Chondrocyte (in vitro differentiated cells): ENCODE data around the gene SPIRE1. TPM values are rescaled to one million over a fixed set of nuclear protein-coding genes. Genes with fewer than 3 reads are reported as not detected.

Source experiments
- DNase-seq: peaks from one replicate; pipeline ENCODE4 v3.0.0; 2021; ENCODE audit warnings: mixed read lengths, low spot score
- H3K27ac Mint-ChIP-seq: one replicate; pipeline ENCODE4 v1.8.0; 2021; ENCODE audit warnings: mild to moderate bottlenecking, moderate library complexity, mixed read lengths; ENCODE audit not compliant: unreplicated experiment
- H3K27me3 Mint-ChIP-seq: 2 replicates; pipeline ENCODE4 v1.8.0; 2021; ENCODE audit warnings: low read depth, mixed read lengths
- H3K36me3 Mint-ChIP-seq: 2 replicates; pipeline ENCODE4 v1.8.0; 2021; ENCODE audit warnings: low read depth, mixed read lengths
- H3K4me1 Mint-ChIP-seq: 2 replicates; pipeline ENCODE4 v1.8.0; 2021; ENCODE audit warnings: low read depth, mild to moderate bottlenecking, mixed read lengths
- H3K4me3 Mint-ChIP-seq: one replicate; pipeline ENCODE4 v1.8.0; 2021; ENCODE audit warnings: mild to moderate bottlenecking, moderate library complexity, mixed read lengths; ENCODE audit not compliant: unreplicated experiment
- H3K9me3 Mint-ChIP-seq: 2 replicates; pipeline ENCODE4 v1.8.0; 2021; ENCODE audit warnings: low read depth, mixed read lengths
- CTCF ChIP-seq: fragments of 200-600 bp; sonication (generic); IDR thresholded peaks from 2 replicates; pipeline ENCODE4 v1.5.0; 2021; ENCODE audit warnings: antibody characterized with exemption, mild to moderate bottlenecking, moderate library complexity
- total RNA-seq: library from RNA; stranded (reverse); gene quantifications from 3 replicates; pipeline ENCODE4 v1.2.1, GENCODE V29; 2021

Gene SPIRE1
- total RNA-seq, 1 donor from 2014 or later: 57.8 TPM

- no peaks in the 10 kb centered on the region for H3K27me3 Mint-ChIP-seq
- no peaks in the 10 kb centered on the region for H3K36me3 Mint-ChIP-seq
- peaks cover 35% of the 10 kb centered on the region for H3K4me1 Mint-ChIP-seq
- no peaks in the 10 kb centered on the region for H3K9me3 Mint-ChIP-seq
- DNase-seq: no peak
- TF ChIP-seq CTCF: no peak
- no peak overlapping the region for H3K4me3 Mint-ChIP-seq
- H3K27ac Mint-ChIP-seq: no peak overlapping the region
Measured at GRCh38 chr18:12518326-12518725, 139.6 kb downstream of the SPIRE1 start.

- H3K27ac Mint-ChIP-seq: no peak overlapping the region
- H3K9me3 Mint-ChIP-seq: no peaks in the 10 kb centered on the region
- no peak for TF ChIP-seq CTCF
- no peak for DNase-seq
- peaks cover 35% of the 10 kb centered on the region for H3K4me1 Mint-ChIP-seq
- peaks cover 3% of the 10 kb centered on the region for H3K36me3 Mint-ChIP-seq
- no peaks in the 10 kb centered on the region for H3K27me3 Mint-ChIP-seq
- no peak overlapping the region for H3K4me3 Mint-ChIP-seq
Measured at GRCh38 chr18:12517142-12517825, 140.6 kb downstream of the SPIRE1 start.

DNA sequence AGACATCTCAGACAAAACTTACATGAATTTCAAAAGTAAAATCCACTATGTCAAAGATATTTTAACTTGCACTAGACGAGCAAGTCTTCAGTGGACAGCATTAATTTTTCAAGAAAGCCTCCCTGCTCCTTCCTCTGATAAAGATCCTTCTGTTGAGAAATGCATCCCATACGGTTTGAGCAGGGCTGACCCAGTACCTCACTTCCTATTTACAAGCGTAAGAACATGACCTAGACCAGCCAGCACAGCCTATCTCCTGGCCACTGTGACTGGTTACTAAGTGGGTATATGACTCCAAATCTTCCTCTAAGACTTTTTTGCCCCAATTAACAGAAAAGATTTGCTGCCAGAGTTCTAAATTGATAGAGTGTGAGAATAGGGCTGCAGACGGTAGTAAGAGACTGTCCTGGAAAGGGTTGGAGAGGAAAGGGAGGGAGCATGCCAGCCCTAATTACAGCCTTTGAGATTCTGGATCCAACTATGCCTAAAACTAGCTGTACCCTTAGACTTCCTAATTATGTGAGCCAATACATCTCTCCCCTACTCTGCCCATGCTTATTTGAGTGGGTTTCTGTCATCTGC, 141.8 kb downstream of the SPIRE1 start:
- DNase-seq: no peak
- H3K4me3 Mint-ChIP-seq: no peak overlapping the region
- peak overlapping the region; percentile 39 for H3K27ac Mint-ChIP-seq

GRCh38 chr18:12515550-12515949, 142.4 kb downstream of the SPIRE1 start:
- DNase-seq: no peak
- no peak for TF ChIP-seq CTCF

More for the DNA sequence above, 141.8 kb downstream of the SPIRE1 start:
- Mint-ChIP-seq H3K27me3 (no peaks in the 10 kb centered on the region), H3K9me3 (no peaks in the 10 kb centered on the region), H3K36me3 (peaks cover 4% of the 10 kb centered on the region), H3K4me1 (peaks cover 35% of the 10 kb centered on the region)
- TF ChIP-seq CTCF: no peak

GRCh38 chr18:12507007-12507406, 150.9 kb downstream of the SPIRE1 start:
- Mint-ChIP-seq H3K9me3 (no peaks in the 10 kb centered on the region), H3K4me1 (no peaks in the 10 kb centered on the region), H3K4me3 (no peak overlapping the region), H3K27ac (no peak overlapping the region), H3K36me3 (peaks cover 23% of the 10 kb centered on the region), H3K27me3 (no peaks in the 10 kb centered on the region)
- no peak for TF ChIP-seq CTCF
- no peak for DNase-seq

More at GRCh38 chr18:12515550-12515949, 142.4 kb downstream of the SPIRE1 start:
- Mint-ChIP-seq H3K27me3 (no peaks in the 10 kb centered on the region), H3K27ac (peak overlapping the region; percentile 39), H3K9me3 (no peaks in the 10 kb centered on the region), H3K4me1 (peaks cover 31% of the 10 kb centered on the region), H3K36me3 (peaks cover 8% of the 10 kb centered on the region), H3K4me3 (no peak overlapping the region)
